Pancreas (tissue), 10 donors: Measurements from ENCODE around the gene SORCS3. TPM values are rescaled to one million over a fixed set of nuclear protein-coding genes. Genes with fewer than 3 reads are reported as not detected.

Experiments used
- ATAC-seq, 4 donors: fragments of 200-7000 bp; cut with Tn5 transposase; one replicate each; pipeline versions ENCODE4 v1.8.0 to v1.9.1; 2020; ENCODE audit warnings: mild to moderate bottlenecking in 4 of 4, moderate library complexity in 4 of 4
- DNase-seq, 6 donors: peaks; one replicate each; pipeline ENCODE4 v3.0.0-alpha.2; 2020
- FAIRE-seq: peaks from 2 replicates; lab custom pipeline; 2012; peaks lifted over from hg19 to GRCh38; lab: Jason Lieb, UNC
- H3K27ac ChIP-seq, 4 donors: fragments of 200-600 bp; sonication (generic); 1 replicate in 3 of 4; 2 replicates in 1 of 4; pipeline versions ENCODE4 v1.5.0 to v1.8.0; 2020
- H3K27me3 ChIP-seq, 4 donors: fragments of 200-600 bp; one replicate each; pipeline ENCODE4 v1.8.0; 2021
- H3K36me3 ChIP-seq, 3 donors: fragments of 200-600 bp; sonication (generic) in 1 of 3; one replicate each; pipeline versions ENCODE4 v1.5.0 to v1.8.0; 2020 to 2021
- H3K4me1 ChIP-seq, 3 donors: fragments of 200-600 bp; one replicate each; pipeline ENCODE4 v1.8.0; 2021
- H3K4me3 ChIP-seq, 4 donors: fragments of 200-600 bp; sonication (generic) in 2 of 4; one replicate each; pipeline versions ENCODE4 v1.5.0 to v1.8.0; 2020 to 2021
- H3K9me3 ChIP-seq, 4 donors: fragments of 200-600 bp; one replicate each; pipeline ENCODE4 v1.8.0; 2021
- WGBS, 2 donors: extraction: QIAGEN DNeasy Blood & Tissue Kit; methylation state at CpG; one replicate each; pipeline ENCODE4 v1.1.7; 2013; 5-methylcytosine and 5-hydroxymethylcytosine counted together
- intact Hi-C, 3 donors: fragments of 100-400 bp; cut with DNase I; formaldehyde crosslinking; loops; one replicate each; pipeline versions ENCODE4 v1.11.1 to v1.14.2; 2022
- polyA plus RNA-seq, 2 donors: library from polyadenylated mRNA; stranded (reverse); fragments of 200-250 nt; gene quantifications; one replicate each; pipeline ENCODE4 v1.2.3, GENCODE V29; 2013
- total RNA-seq, 6 donors: library from RNA; stranded (reverse); fragmentation: NEBNext Ultra II Directional in 4 of 6; extraction: Animal tissue kit (Norgen Biotek cat#: 25700) in 4 of 6; gene quantifications; one replicate each; pipeline versions ENCODE4 v1.2.1 to v1.2.4, GENCODE V29; 2021 to 2023
- TF ChIP-seq, protein P1 (sequence below), 4 donors: fragments of 200-600 bp; sonication (generic) in 3 of 4; IDR thresholded peaks; one replicate each; pipeline versions ENCODE4 v1.5.0 to v1.8.0; 2021; ENCODE audit warnings: antibody characterized with exemption in 4 of 4
- donor health status: healthy with polysubstance abuse.
- donor health status: DM: no; HTN: no; CAD: no; lungs with moderate emphysema.
- donor health status: DM: no; HTN: no; CAD: no.
- donor health status: control.
- donor health status: control.
- donor health status: Bipolar disorder and iron deficiency.
- donor health status: DM: yes; HTN: yes; CAD: no.
- donor health status: DM: no; HTN: no; CAD: no.
- donor health status: DM: no; HTN: no; CAD: no.
- donor health status: DM: yes; HTN: yes; CAD: no.

SORCS3 gene
- total and polyA plus RNA-seq, 8 donors, result 0.02 TPM; not detected in 7

DNA sequence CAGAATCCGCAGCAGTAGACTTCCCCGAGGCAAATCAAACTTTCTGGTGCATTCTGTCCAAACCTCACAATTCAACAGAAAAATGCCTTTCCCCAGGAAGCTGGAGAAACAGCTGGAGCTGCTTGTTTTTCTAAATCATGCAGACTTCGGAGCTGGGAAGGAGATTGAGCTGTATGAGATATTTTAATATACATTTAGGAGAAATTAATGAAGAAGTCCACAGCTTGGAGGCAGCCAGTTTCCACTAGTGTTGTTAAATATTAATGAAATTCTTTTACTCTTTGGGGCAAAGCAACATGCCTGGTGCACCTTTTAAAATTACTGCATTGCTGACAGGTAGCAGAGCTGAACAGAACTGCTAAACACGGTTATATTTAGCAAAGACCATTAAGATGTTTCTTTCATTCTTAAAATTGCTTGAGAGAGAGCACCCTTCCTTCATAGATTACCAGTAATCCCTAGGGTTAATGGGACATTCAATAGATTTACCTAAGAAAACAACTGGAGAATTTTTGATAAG is 566.4 kb downstream of the SORCS3 start:
- WGBS, 2 donors, result 18 to 35% methylated on average over 4 of the region's 4 CpGs
- TF ChIP-seq, protein P1, sequence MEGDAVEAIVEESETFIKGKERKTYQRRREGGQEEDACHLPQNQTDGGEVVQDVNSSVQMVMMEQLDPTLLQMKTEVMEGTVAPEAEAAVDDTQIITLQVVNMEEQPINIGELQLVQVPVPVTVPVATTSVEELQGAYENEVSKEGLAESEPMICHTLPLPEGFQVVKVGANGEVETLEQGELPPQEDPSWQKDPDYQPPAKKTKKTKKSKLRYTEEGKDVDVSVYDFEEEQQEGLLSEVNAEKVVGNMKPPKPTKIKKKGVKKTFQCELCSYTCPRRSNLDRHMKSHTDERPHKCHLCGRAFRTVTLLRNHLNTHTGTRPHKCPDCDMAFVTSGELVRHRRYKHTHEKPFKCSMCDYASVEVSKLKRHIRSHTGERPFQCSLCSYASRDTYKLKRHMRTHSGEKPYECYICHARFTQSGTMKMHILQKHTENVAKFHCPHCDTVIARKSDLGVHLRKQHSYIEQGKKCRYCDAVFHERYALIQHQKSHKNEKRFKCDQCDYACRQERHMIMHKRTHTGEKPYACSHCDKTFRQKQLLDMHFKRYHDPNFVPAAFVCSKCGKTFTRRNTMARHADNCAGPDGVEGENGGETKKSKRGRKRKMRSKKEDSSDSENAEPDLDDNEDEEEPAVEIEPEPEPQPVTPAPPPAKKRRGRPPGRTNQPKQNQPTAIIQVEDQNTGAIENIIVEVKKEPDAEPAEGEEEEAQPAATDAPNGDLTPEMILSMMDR (IDR thresholded peaks at IDR 0.05), result no peak
- Histone ChIP-seq H3K27ac (no peak overlapping the region), H3K27me3 (no peaks in the 10 kb centered on the region), H3K9me3 (no peaks in the 10 kb centered on the region), H3K4me3 (no peak overlapping the region), H3K4me1 (no peaks in the 10 kb centered on the region), H3K36me3 (no peaks in the 10 kb centered on the region)
- ATAC-seq (no peak), FAIRE-seq (no peak), DNase-seq (no peak)
- intact Hi-C loops, result no loop called here

DNA sequence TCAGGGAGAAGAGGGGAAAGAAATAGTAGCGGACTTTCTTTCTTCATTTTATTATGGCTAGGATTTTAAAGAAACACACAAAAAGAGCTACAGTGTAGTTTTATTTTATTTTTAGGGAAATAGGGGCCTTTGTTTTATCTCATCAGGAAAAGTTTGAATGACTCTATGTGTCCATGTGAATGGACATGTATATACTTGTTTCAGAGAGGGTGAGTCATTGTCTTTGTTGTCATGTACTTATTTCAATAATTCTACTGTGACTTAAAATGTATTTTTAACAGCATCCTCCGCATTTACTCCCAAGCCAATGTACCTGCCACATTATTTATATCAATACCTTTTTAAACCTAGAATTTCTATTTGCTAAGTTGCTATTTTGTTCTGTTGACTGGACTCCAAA is 569.5 kb downstream of the SORCS3 start:
- FAIRE-seq, result no peak
- TF ChIP-seq, protein P1 (IDR thresholded peaks at IDR 0.05), result no peak
- H3K4me3 ChIP-seq, result no peak overlapping the region
- intact Hi-C loops, result no loop called here
- no peak for ATAC-seq
- DNase-seq, result no peak
- H3K27me3 ChIP-seq, result no peaks in the 10 kb centered on the region
- H3K36me3 ChIP-seq, result no peaks in the 10 kb centered on the region
- no peaks in the 10 kb centered on the region for H3K4me1 ChIP-seq
- no peaks in the 10 kb centered on the region for H3K9me3 ChIP-seq
- 82 to 87% methylated on average over 2 of the region's 2 CpGs for WGBS, 2 donors
- no peak overlapping the region for H3K27ac ChIP-seq

DNA sequence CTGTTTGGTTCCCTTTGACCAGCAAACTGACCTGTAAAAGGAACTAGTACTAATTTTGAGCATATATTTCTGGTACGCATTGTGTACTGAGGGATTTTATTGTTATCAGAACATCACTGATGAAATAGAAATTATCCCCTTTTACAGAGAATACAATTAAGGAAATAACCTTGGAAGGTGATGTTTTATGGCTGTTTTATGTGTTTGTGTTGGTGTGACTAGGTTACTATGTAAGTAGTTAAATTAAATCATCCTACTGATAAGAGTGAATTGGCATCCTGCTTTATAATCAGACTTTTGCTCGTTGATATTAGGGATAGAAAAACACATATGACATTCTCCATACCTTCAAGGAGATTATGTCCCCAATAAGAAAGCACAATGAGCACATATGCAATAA is 596.6 kb downstream of the SORCS3 start:
- FAIRE-seq (no peak), ATAC-seq (no peak), DNase-seq (no peak)
- H3K4me1 ChIP-seq, result no peaks in the 10 kb centered on the region
- H3K36me3 ChIP-seq, result no peaks in the 10 kb centered on the region
- H3K27ac ChIP-seq, result no peak overlapping the region
- H3K4me3 ChIP-seq, result no peak overlapping the region
- intact Hi-C loops, result no loop called here
- TF ChIP-seq, protein P1 (IDR thresholded peaks at IDR 0.05), result no peak
- no peaks in the 10 kb centered on the region for H3K9me3 ChIP-seq
- H3K27me3 ChIP-seq, result no peaks in the 10 kb centered on the region
- 63 to 73% methylated on average over 2 of the region's 2 CpGs for WGBS, 2 donors

DNA sequence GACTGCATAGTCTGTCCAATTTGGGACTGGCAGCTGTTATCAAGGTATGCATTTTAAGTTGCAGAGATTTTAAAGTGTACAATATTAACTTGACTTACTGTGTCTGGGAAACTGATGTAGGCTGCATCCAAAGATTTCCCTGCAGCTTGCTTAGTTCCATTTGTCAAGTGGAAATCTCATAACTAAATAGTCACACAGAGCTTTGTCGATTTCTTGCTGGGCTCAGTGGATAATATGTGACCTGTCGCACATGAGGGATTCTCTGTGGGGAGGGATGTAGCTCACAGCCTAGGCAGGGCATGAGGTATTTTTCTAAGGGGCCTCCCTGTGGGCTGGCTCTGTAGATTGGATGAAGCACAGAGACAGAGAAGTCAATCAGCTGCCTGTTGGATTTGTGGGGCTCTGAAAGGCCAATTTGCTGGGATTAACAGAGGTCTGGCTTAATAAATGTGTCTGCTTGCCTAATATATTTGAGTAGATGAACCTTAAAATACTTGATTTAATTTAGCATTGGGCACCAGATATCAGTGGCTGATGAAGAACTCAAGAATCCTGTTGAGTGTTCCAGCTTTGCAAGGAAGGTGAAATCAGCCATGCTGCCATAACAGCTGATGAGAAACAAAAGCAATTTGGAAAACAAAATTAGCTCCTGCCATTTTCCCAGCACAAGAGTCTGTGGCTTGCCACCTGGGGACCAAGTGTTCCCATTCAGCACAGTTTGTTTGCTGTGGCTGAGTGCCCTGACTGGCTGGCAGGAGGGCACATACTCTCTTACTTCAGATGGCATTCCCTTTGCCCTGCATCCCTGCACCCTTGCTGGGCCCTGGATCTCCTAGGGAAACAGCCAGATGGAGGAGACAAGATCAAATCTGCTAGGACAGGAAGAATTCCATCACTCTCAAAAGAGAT is 598.5 kb downstream of the SORCS3 start:
- Histone ChIP-seq H3K4me1 (no peaks in the 10 kb centered on the region), H3K9me3 (no peaks in the 10 kb centered on the region), H3K27me3 (no peaks in the 10 kb centered on the region), H3K27ac (no peak overlapping the region), H3K36me3 (no peaks in the 10 kb centered on the region), H3K4me3 (no peak overlapping the region)
- ATAC-seq (peak; percentile 64 to 96 (median 81)), DNase-seq (peak in 4 of 6 donors; percentile 19 to 40 (median 30)), FAIRE-seq (no peak)
- WGBS, 2 donors, result 74 to 88% methylated on average over 2 of the region's 2 CpGs
- intact Hi-C loops, result no loop called here
- TF ChIP-seq, protein P1 (IDR thresholded peaks at IDR 0.05), result no peak

DNA sequence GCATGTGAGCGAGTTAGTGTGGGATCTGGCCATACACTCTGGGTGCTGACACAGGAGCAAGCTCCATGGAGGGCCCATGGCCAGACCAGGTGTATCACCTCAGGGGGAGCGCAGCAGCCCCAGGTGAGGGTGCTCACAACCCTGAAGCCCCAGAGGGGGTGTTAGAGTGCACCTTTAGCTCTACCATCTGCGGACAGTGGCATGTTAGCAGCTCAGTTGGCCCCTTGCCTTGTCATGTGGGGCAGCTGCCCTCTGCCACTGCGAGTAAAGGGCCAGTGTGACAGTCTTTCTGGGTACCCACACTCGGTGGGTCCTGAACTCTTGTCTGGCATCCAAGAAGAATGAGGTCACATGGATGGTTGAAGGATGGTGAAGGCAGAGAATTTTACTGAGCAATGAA is 600.2 kb downstream of the SORCS3 start:
- TF ChIP-seq, protein P1 (IDR thresholded peaks at IDR 0.05), result no peak
- H3K27ac ChIP-seq, result no peak overlapping the region
- intact Hi-C loops, result no loop called here
- no peaks in the 10 kb centered on the region for H3K4me1 ChIP-seq
- H3K27me3 ChIP-seq, result no peaks in the 10 kb centered on the region
- no peaks in the 10 kb centered on the region for H3K9me3 ChIP-seq
- FAIRE-seq (no peak), ATAC-seq (no peak), DNase-seq (no peak)
- no peak overlapping the region for H3K4me3 ChIP-seq
- no peaks in the 10 kb centered on the region for H3K36me3 ChIP-seq
- WGBS, 2 donors, result 90 to 95% methylated on average over 5 of the region's 5 CpGs
